Measurements from ENCODE around the gene MSANTD7. TPM values are rescaled to one million over a fixed set of nuclear protein-coding genes. Genes with fewer than 3 reads are reported as not detected.

Gene MSANTD7
- total RNA-seq, 2 donors from 2014 or later = 25.4 to 30.3 TPM

GRCh38 chr10:14821635-14822375 is 16.3 kb upstream of the MSANTD7 start:
- Mint-ChIP-seq H3K27me3 (peaks cover 0 to 6% of the 10 kb centered on the region in 2 donors), H3K36me3 (no peaks in the 10 kb centered on the region), H3K9me3 (no peaks in the 10 kb centered on the region), H3K4me1 (ENCODE audit: low read depth in 2 of 2) (peaks cover 6 to 9% of the 10 kb centered on the region in 2 donors), H3K4me3 (no peak overlapping the region), H3K27ac (peak overlapping the region in 1 of 2 donors; percentile 37)
- DNase-seq (ENCODE audit: low spot score) = no peak
- ATAC-seq = no peak

DNA sequence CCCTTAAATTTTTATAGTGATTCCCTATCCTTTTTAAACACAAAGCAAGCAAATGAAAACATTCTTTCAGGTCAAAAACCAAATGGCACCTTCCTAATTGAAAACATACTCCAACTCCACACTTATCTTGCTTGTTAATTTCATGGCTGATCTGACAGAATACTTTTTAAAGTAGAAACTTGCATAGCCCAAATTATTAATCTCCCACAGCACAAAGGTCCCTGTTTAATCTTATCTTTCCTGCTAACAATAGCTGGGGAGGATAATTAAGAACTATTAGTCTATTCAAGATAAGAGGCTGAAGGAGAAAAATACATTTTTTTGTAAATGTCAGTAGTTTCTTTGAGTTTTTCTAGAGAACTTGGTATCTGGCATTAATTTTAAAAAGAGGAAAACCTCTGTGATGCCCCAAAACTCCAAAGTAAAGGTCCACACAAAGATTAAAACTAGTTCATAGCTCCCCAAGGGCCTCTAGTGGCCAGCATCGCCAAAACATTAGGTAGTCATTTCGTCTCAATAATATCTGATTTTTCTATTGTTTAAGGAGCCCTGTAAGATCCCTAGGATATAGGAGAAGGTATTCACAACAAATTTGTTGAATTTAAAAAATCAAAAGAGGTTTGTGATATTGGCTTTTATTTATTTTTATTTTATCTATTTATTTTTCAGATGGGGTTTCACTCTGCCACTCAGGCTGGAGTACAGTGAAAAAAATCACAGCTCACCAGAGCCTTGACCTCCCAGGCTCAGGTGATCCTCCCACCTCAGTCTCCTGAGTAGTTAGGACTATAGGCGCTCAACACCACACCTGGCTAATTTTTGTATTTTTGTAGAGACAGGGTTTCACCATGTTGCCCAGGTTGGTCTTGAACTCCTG is 15.0 kb upstream of the MSANTD7 start:
- no peaks in the 10 kb centered on the region for H3K36me3 Mint-ChIP-seq
- no peak for DNase-seq (ENCODE audit: low spot score)

GRCh38 chr10:14823966-14824365 is 14.1 kb upstream of the MSANTD7 start:
- peaks cover 6 to 9% of the 10 kb centered on the region in 2 donors for H3K4me1 Mint-ChIP-seq (ENCODE audit: low read depth in 2 of 2)
- no peak overlapping the region for H3K27ac Mint-ChIP-seq
- no peak overlapping the region for H3K4me3 Mint-ChIP-seq
- H3K27me3 Mint-ChIP-seq = peaks cover 0 to 6% of the 10 kb centered on the region in 2 donors
- DNase-seq (ENCODE audit: low spot score) (no peak), ATAC-seq (no peak)
- no peaks in the 10 kb centered on the region for H3K36me3 Mint-ChIP-seq
- H3K9me3 Mint-ChIP-seq = no peaks in the 10 kb centered on the region

More for the DNA sequence above, 15.0 kb upstream of the MSANTD7 start:
- Mint-ChIP-seq H3K4me3 (no peak overlapping the region), H3K4me1 (ENCODE audit: low read depth in 2 of 2) (peaks cover 6 to 9% of the 10 kb centered on the region in 2 donors), H3K27ac (peak overlapping the region; percentile 9 to 78), H3K9me3 (no peaks in the 10 kb centered on the region), H3K27me3 (peaks cover 0 to 6% of the 10 kb centered on the region in 2 donors)
- ATAC-seq = peak in 1 of 2 donors; percentile 57

- peak overlapping the region in 1 of 2 donors; percentile 4 for H3K27ac Mint-ChIP-seq
- H3K9me3 Mint-ChIP-seq = no peaks in the 10 kb centered on the region
- DNase-seq (ENCODE audit: low spot score) (no peak), ATAC-seq (no peak)
- H3K4me3 Mint-ChIP-seq = no peak overlapping the region
- peaks cover 4 to 9% of the 10 kb centered on the region in 2 donors for H3K4me1 Mint-ChIP-seq (ENCODE audit: low read depth in 2 of 2)
- H3K36me3 Mint-ChIP-seq = no peaks in the 10 kb centered on the region
- H3K27me3 Mint-ChIP-seq = peaks cover 0 to 6% of the 10 kb centered on the region in 2 donors
Observed at GRCh38 chr10:14826076-14826829, 11.9 kb upstream of the MSANTD7 start.

DNA sequence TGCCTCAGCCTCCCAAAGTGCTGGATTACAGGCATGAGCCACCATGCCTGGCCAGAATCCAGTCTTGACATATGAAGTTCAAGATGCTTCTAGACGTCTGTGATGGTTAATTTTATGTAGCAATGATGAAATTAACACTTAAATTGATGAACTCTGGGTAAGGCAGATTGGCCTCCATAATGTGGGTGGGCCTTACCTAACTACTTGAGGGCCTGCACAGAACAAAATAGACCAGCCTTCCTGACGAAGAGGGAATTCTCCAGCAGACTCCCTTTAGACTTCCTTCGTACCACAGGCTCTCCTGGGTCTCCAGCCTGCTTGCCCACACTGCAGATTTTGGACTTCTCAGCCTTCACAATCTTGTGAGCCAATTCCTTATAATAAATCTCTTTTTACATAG is 5.0 kb upstream of the MSANTD7 start:
- no peaks in the 10 kb centered on the region for H3K27me3 Mint-ChIP-seq
- ATAC-seq = no peak
- no peak overlapping the region for H3K27ac Mint-ChIP-seq
- no peaks in the 10 kb centered on the region for H3K36me3 Mint-ChIP-seq
- peaks cover 4 to 8% of the 10 kb centered on the region in 2 donors for H3K4me1 Mint-ChIP-seq (ENCODE audit: low read depth in 2 of 2)
- H3K4me3 Mint-ChIP-seq = no peak overlapping the region
- H3K9me3 Mint-ChIP-seq = no peaks in the 10 kb centered on the region
- no peak for DNase-seq (ENCODE audit: low spot score)

DNA sequence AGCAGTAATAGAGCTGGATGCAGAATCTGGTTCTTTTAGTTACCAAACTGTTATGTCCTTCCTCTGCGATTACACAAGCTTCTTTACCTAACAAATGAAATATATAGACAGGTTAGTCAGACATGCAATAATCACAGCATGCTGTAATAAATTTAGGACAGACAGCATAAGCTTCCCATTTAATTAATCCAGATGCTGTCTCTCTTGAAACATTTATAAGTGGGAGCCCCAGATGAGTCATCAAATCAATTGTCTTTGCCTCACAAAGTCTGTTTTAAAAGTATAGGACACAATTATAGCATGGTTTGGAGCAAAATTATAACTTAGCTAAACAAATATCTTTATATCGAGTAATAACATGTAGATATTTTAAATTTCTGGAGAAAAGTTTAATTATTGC is 1.9 kb upstream of the MSANTD7 start:
- Mint-ChIP-seq H3K4me1 (ENCODE audit: low read depth in 2 of 2) (peaks cover 13 to 23% of the 10 kb centered on the region in 2 donors), H3K9me3 (no peaks in the 10 kb centered on the region), H3K36me3 (peaks cover 6% of the 10 kb centered on the region), H3K27me3 (no peaks in the 10 kb centered on the region), H3K4me3 (no peak overlapping the region), H3K27ac (no peak overlapping the region)
- ATAC-seq (no peak), DNase-seq (ENCODE audit: low spot score) (no peak)

DNA sequence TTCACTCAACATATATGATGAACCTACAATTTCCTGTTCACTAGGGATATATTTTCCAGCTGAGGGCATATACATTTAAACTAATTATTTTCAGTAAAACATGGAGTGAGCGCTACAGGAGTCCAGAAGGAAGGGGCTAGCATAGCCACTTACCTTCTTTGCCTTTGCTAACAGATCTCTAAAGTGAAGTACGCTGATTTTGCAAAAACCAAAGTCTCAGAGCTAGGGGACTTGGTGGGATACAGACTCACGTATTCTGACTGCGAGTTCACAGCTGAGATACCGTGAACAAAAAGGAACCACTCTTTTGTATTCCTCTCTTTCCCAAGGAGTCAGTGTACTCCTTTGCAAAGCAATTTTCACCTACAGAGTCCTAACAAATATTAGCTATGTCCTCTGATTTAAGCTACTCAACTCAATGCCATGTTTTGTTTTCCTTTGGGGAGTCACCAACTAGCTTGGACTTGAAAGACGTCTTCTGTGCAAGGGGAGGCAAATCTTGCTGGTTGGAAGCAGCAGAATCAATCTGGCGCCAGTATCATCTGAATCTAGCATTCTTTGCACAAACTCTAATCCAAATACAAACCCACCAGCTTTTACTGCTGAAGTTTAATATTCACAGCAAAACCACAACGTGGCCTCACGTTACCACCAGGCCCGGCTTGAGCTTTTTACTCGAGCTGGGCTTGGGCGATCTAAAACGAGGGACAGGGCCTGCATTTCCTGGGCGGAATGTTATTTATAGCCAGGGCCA is 926 bp upstream of the MSANTD7 start:
- Mint-ChIP-seq H3K27ac (peak overlapping the region; percentile 91 to 93), H3K4me1 (ENCODE audit: low read depth in 2 of 2) (peaks cover 13 to 23% of the 10 kb centered on the region in 2 donors), H3K9me3 (no peaks in the 10 kb centered on the region), H3K4me3 (peak overlapping the region; percentile 94), H3K36me3 (peaks cover 14% of the 10 kb centered on the region), H3K27me3 (no peaks in the 10 kb centered on the region)
- DNase-seq (ENCODE audit: low spot score) = no peak
- ATAC-seq = no peak

GRCh38 chr10:14838582-14839304 is 637 bp downstream of the MSANTD7 start:
- peaks cover 14% of the 10 kb centered on the region for H3K36me3 Mint-ChIP-seq
- H3K9me3 Mint-ChIP-seq = no peaks in the 10 kb centered on the region
- ATAC-seq (no peak), DNase-seq (ENCODE audit: low spot score) (no peak)
- H3K27ac Mint-ChIP-seq = peak overlapping the region; percentile 91 to 93
- peak overlapping the region; percentile 94 for H3K4me3 Mint-ChIP-seq
- H3K4me1 Mint-ChIP-seq (ENCODE audit: low read depth in 2 of 2) = peaks cover 13 to 23% of the 10 kb centered on the region in 2 donors
- no peaks in the 10 kb centered on the region for H3K27me3 Mint-ChIP-seq

DNA sequence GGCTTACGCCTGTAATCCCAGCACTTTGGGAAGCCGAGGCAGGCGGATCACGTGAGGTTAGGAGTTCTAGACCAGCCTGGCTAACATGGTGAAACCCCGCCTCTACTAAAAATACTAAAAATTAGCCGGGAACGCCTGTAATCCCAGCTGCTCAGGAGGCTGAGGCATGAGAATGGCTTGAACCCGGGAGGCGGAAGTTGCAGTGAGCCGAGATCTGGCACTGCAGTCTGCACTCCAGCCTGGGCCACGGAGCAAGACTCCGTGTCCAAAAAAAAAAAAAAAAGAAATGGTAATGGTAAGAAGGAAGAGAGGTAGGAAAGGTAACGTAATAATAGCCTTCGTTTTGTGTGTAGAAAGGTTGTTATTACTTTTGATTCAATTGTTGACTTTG is 1.2 kb downstream of the MSANTD7 start:
- no peaks in the 10 kb centered on the region for H3K9me3 Mint-ChIP-seq

GRCh38 chr10:14840178-14840577 is 2.1 kb downstream of the MSANTD7 start:
- no peak for DNase-seq (ENCODE audit: low spot score)
- Mint-ChIP-seq H3K4me3 (peak overlapping the region; percentile 38), H3K36me3 (peaks cover 24% of the 10 kb centered on the region), H3K27ac (peak overlapping the region in 1 of 2 donors; percentile 31), H3K27me3 (no peaks in the 10 kb centered on the region), H3K9me3 (no peaks in the 10 kb centered on the region), H3K4me1 (ENCODE audit: low read depth in 2 of 2) (peaks cover 18 to 33% of the 10 kb centered on the region in 2 donors)
- ATAC-seq = no peak

More for the DNA sequence above, 1.2 kb downstream of the MSANTD7 start:
- Mint-ChIP-seq H3K27me3 (no peaks in the 10 kb centered on the region), H3K4me1 (ENCODE audit: low read depth in 2 of 2) (peaks cover 13 to 24% of the 10 kb centered on the region in 2 donors), H3K27ac (peak overlapping the region; percentile 91 to 93), H3K36me3 (peaks cover 16% of the 10 kb centered on the region), H3K4me3 (peak overlapping the region; percentile 94)
- no peak for ATAC-seq
- DNase-seq (ENCODE audit: low spot score) = no peak

DNA sequence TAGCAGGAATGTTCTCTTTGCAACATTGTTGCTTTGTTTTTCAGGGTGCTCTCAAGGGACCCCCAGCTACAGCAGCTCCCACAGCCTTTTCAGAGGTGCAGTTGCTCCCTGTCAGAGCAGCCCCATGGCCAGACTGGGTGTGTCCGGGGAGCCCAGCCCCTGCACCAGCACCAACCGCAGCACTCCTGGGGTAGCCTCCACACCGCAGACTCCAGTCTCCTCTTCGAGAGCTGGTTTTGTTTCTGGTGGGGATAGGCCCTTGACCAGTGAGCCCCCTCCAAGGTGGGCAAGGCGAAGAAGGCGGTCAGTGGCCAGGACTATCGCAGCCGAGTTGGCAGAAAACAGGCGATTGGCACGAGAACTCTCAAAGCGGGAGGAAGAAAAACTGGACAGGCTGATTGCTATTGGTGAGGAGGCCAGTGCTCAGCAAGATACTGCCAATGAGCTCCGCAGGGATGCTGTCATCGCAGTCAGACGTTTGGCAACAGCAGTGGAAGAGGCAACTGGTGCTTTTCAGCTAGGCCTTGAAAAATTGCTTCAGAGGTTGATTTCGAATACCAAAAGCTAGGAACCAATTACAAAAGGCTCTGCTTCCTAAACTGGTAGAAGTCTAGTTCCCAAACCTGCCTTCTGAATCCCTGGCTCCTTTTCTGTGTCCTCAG is 5.4 kb downstream of the MSANTD7 start:
- no peaks in the 10 kb centered on the region for H3K9me3 Mint-ChIP-seq
- no peak for ATAC-seq
- H3K36me3 Mint-ChIP-seq = peaks cover 27% of the 10 kb centered on the region
- H3K27me3 Mint-ChIP-seq = no peaks in the 10 kb centered on the region
- no peak overlapping the region for H3K27ac Mint-ChIP-seq
- no peak for DNase-seq (ENCODE audit: low spot score)
- peaks cover 15 to 25% of the 10 kb centered on the region in 2 donors for H3K4me1 Mint-ChIP-seq (ENCODE audit: low read depth in 2 of 2)
- H3K4me3 Mint-ChIP-seq = no peak overlapping the region

DNA sequence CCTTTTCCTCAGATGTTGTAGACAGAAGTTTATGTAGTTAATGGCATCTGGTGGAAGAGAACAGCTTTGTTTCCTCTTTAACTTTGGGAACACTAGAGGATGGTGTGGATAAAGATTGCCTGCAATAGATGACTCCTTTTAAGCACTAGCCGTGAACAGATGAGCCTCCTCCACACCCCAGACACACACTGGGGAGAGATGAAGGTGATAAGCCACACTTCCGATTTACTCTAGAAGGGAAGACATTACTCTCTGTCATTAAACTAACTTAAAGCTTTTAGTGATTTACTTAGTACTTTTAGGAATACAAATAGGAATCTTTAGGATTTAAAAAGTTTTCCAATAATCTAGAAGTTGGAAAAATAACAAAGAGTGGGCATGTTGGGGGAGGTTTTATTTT is 6.8 kb downstream of the MSANTD7 start:
- DNase-seq (ENCODE audit: low spot score) (no peak), ATAC-seq (no peak)
- H3K4me1 Mint-ChIP-seq (ENCODE audit: low read depth in 2 of 2) = peaks cover 10 to 16% of the 10 kb centered on the region in 2 donors
- peaks cover 26% of the 10 kb centered on the region for H3K36me3 Mint-ChIP-seq
- H3K27ac Mint-ChIP-seq = no peak overlapping the region
- no peak overlapping the region for H3K4me3 Mint-ChIP-seq
- no peaks in the 10 kb centered on the region for H3K27me3 Mint-ChIP-seq
- no peaks in the 10 kb centered on the region for H3K9me3 Mint-ChIP-seq
